Endometrial microvascular endothelial cells (primary cell): ENCODE results near the gene ZBTB7C. TPM values are rescaled to one million over a fixed set of nuclear protein-coding genes. Genes with fewer than 3 reads are reported as not detected.

Experiments used
- in situ Hi-C: cut with HindIII; loops from 2 replicates; pipeline ENCODE4 v1.10.0; 2017; ENCODE audit warnings: low sequenced_read_pairs, low pct_unique_long_range_greater_than_20kb; ENCODE audit errors: inconsistent ontology term
- total RNA-seq: library from RNA; depleted of rRNA; stranded (reverse); fragments of >200 nt; gene quantifications from one replicate; pipeline ENCODE4 v1.2.3, GENCODE V29; 2015; ENCODE audit errors: inconsistent ontology term

ZBTB7C gene
- total RNA-seq, 1 donor from 2014 or later = not detected

- in situ Hi-C loops = no loop called here
Measured at GRCh38 chr18:48051945-48052840, 357.0 kb downstream of the ZBTB7C start.

- in situ Hi-C loops = no loop called here
Measured at GRCh38 chr18:48050176-48050575, 359.0 kb downstream of the ZBTB7C start.

GRCh38 chr18:48049757-48050156 is 359.4 kb downstream of the ZBTB7C start:
- in situ Hi-C loops = no loop called here

- in situ Hi-C loops = no loop called here
Measured at GRCh38 chr18:48048251-48048650, 360.9 kb downstream of the ZBTB7C start.

- in situ Hi-C loops = no loop called here
Measured at GRCh38 chr18:48046843-48047242, 362.3 kb downstream of the ZBTB7C start.

GRCh38 chr18:48045744-48046143 is 363.4 kb downstream of the ZBTB7C start:
- in situ Hi-C loops = no loop called here

- in situ Hi-C loops = no loop called here
Measured at GRCh38 chr18:48044944-48045343, 364.2 kb downstream of the ZBTB7C start.

- in situ Hi-C loops = no loop called here
Measured at GRCh38 chr18:48043166-48043565, 366.0 kb downstream of the ZBTB7C start.

GRCh38 chr18:48042431-48042830 is 366.8 kb downstream of the ZBTB7C start:
- in situ Hi-C loops = no loop called here

GRCh38 chr18:48040457-48041110 is 368.6 kb downstream of the ZBTB7C start:
- in situ Hi-C loops = no loop called here

- in situ Hi-C loops = no loop called here
Measured at GRCh38 chr18:48039769-48040215, 369.4 kb downstream of the ZBTB7C start.

- in situ Hi-C loops = no loop called here
Measured at GRCh38 chr18:48038636-48039035, 370.5 kb downstream of the ZBTB7C start.

GRCh38 chr18:48037481-48038271 is 371.5 kb downstream of the ZBTB7C start:
- in situ Hi-C loops = no loop called here

- in situ Hi-C loops = no loop called here
Measured at GRCh38 chr18:48036641-48037421, 372.4 kb downstream of the ZBTB7C start.

GRCh38 chr18:48036226-48036625 is 373.0 kb downstream of the ZBTB7C start:
- in situ Hi-C loops = no loop called here

GRCh38 chr18:48035556-48035860 is 373.7 kb downstream of the ZBTB7C start:
- in situ Hi-C loops = no loop called here

- in situ Hi-C loops = no loop called here
Measured at GRCh38 chr18:48034651-48035555, 374.3 kb downstream of the ZBTB7C start.
